Measurements from ENCODE around the gene CCL27. TPM values are rescaled to one million over a fixed set of nuclear protein-coding genes. Genes with fewer than 3 reads are reported as not detected.

The CCL27 gene
- polyA plus RNA-seq, 6 donors from 2014 or later, result not detected

- Mint-ChIP-seq H3K4me3 (no peak overlapping the region), H3K9me3 (no peaks in the 10 kb centered on the region), H3K27ac (peak overlapping the region in 1 of 6 donors; percentile 59), H3K4me1 (peaks cover 0 to 4% (median 0%) of the 10 kb centered on the region in 3 donors), H3K27me3 (peaks cover 9 to 39% (median 28%) of the 10 kb centered on the region in 3 donors), H3K36me3 (no peaks in the 10 kb centered on the region)
- DNase-seq (no peak), ATAC-seq (ENCODE audit: low read depth in 2 of 2) (no peak)
Measured at GRCh38 chr9:34689512-34689911, 27.1 kb upstream of the CCL27 start.

GRCh38 chr9:34689116-34689470 is 26.6 kb upstream of the CCL27 start:
- H3K4me1 Mint-ChIP-seq, result peaks cover 0 to 4% (median 0%) of the 10 kb centered on the region in 3 donors
- no peak overlapping the region for H3K4me3 Mint-ChIP-seq
- no peaks in the 10 kb centered on the region for H3K9me3 Mint-ChIP-seq
- H3K27ac Mint-ChIP-seq, result no peak overlapping the region
- ATAC-seq (ENCODE audit: low read depth in 2 of 2), result no peak
- DNase-seq, result no peak
- no peaks in the 10 kb centered on the region for H3K36me3 Mint-ChIP-seq
- H3K27me3 Mint-ChIP-seq, result peaks cover 9 to 39% (median 28%) of the 10 kb centered on the region in 3 donors

- H3K9me3 Mint-ChIP-seq, result no peaks in the 10 kb centered on the region
- peaks cover 9 to 36% (median 24%) of the 10 kb centered on the region in 3 donors for H3K27me3 Mint-ChIP-seq
- DNase-seq (no peak), ATAC-seq (ENCODE audit: low read depth in 2 of 2) (no peak)
- H3K4me3 Mint-ChIP-seq, result no peak overlapping the region
- H3K4me1 Mint-ChIP-seq, result peaks cover 0 to 4% (median 0%) of the 10 kb centered on the region in 3 donors
- H3K27ac Mint-ChIP-seq, result no peak overlapping the region
- no peaks in the 10 kb centered on the region for H3K36me3 Mint-ChIP-seq
Measured at GRCh38 chr9:34688329-34689115, 26.1 kb upstream of the CCL27 start.

DNA sequence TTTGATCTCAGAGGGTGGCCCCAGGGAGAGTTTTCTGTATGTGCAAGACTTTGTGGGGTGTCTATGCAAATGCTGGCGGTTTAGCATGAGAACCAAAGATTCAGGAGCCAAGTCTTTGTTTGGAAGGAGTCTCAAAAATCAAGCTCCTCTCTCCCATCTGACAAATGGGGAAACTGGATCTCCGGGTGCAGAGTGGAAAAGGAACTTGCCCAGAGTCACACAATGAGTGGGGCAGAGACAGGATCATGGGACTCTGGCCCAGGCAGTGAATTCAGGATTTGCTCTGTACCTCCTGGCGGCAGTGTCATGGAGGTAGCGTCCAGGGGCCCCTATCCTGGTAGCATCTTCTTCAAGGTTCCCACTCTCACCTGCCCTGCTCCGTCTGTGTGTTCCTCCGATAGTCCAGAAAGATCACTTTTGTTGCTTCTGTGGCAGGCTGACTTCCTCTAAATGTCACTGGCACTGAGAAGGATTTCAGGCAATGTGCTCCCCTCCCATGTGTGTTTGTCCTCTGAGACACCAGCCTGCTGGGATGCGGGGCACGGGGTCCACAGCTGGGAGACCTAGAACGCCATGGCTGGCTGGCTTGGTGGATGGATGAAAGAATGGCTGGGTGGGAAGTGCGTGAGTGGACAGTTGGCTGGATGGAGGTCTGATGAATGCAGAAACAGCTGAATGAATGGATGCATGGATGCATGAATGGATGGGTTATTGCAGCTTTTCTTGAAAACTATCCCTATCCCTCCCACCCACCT is 25.0 kb upstream of the CCL27 start:
- Mint-ChIP-seq H3K9me3 (no peaks in the 10 kb centered on the region), H3K27ac (peak overlapping the region in 1 of 6 donors; percentile 78), H3K4me1 (peaks cover 0 to 4% (median 0%) of the 10 kb centered on the region in 3 donors), H3K27me3 (peaks cover 9 to 27% (median 16%) of the 10 kb centered on the region in 3 donors), H3K4me3 (no peak overlapping the region), H3K36me3 (no peaks in the 10 kb centered on the region)
- ATAC-seq (ENCODE audit: low read depth in 2 of 2), result no peak
- DNase-seq, result no peak

DNA sequence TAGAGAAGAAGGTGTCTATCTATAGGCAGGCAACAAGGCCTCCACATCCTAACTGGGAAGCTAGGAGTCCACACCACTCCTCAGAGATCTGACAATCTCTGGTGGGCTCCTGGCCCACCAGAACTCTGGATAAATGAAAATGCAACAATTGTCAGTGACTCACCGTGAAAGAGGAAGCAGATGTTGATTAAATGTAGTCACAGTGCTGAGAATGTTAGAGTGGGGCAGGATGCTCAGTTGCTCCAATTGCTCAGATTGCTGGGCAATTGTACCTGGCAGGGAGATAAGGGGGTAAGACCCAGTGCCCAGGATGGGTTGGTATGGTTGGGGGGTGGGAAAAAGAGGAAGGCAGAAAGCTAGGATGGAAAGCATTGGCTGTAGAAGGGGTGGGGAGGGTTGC is 24.3 kb upstream of the CCL27 start:
- no peaks in the 10 kb centered on the region for H3K9me3 Mint-ChIP-seq
- H3K36me3 Mint-ChIP-seq, result no peaks in the 10 kb centered on the region
- ATAC-seq (ENCODE audit: low read depth in 2 of 2), result no peak
- H3K4me1 Mint-ChIP-seq, result peaks cover 0 to 4% (median 0%) of the 10 kb centered on the region in 3 donors
- H3K27me3 Mint-ChIP-seq, result peaks cover 9 to 27% (median 16%) of the 10 kb centered on the region in 3 donors
- no peak for DNase-seq
- H3K4me3 Mint-ChIP-seq, result no peak overlapping the region
- peak overlapping the region in 1 of 6 donors; percentile 64 for H3K27ac Mint-ChIP-seq

DNA sequence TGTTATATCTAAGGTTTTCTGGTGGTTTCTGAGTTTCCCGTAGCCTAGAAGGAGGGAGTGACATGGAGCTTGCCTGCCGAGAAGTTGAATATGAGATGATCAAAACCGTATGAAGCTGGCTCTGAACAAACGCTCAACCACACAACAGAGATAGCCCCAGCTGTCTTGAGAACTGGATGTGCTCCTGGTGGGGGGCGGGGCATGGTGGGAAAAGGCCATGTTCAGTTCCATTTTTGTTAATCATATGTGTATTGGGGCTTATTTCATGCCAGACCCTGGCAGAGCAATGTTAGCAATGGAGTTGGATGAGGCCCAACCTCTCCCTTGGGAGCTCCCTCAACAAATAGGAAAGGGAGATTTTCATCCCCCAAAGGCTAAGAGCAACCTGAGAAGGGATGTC is 23.8 kb upstream of the CCL27 start:
- no peaks in the 10 kb centered on the region for H3K9me3 Mint-ChIP-seq
- DNase-seq (no peak), ATAC-seq (ENCODE audit: low read depth in 2 of 2) (no peak)
- H3K27ac Mint-ChIP-seq, result peak overlapping the region in 1 of 6 donors; percentile 15
- peaks cover 0 to 4% (median 0%) of the 10 kb centered on the region in 3 donors for H3K4me1 Mint-ChIP-seq
- H3K4me3 Mint-ChIP-seq, result no peak overlapping the region
- H3K36me3 Mint-ChIP-seq, result no peaks in the 10 kb centered on the region
- peaks cover 9 to 27% (median 16%) of the 10 kb centered on the region in 3 donors for H3K27me3 Mint-ChIP-seq

DNA sequence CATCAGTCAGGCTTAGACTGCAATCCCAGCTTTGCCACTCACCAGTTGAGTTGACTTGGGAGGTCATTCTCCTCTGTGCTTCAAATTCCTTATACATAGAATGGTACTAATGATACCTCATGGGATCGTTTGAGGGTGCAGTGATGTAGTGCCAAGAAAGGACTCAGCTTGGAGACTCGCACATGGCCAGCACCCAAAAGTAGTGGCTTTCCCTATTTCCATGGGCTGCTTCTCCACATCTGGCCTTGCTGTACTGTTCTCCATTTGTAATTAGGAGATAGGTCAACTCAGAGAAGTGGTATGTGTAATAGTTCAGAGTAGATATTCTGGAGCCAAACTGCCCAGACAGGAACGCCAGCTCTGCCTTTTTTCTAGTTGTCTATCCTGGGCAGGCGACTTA is 23.1 kb upstream of the CCL27 start:
- no peak overlapping the region for H3K27ac Mint-ChIP-seq
- no peak for DNase-seq
- no peaks in the 10 kb centered on the region for H3K9me3 Mint-ChIP-seq
- H3K27me3 Mint-ChIP-seq, result peaks cover 9 to 27% (median 16%) of the 10 kb centered on the region in 3 donors
- peaks cover 0 to 4% (median 0%) of the 10 kb centered on the region in 3 donors for H3K4me1 Mint-ChIP-seq
- H3K36me3 Mint-ChIP-seq, result no peaks in the 10 kb centered on the region
- ATAC-seq (ENCODE audit: low read depth in 2 of 2), result no peak
- no peak overlapping the region for H3K4me3 Mint-ChIP-seq

DNA sequence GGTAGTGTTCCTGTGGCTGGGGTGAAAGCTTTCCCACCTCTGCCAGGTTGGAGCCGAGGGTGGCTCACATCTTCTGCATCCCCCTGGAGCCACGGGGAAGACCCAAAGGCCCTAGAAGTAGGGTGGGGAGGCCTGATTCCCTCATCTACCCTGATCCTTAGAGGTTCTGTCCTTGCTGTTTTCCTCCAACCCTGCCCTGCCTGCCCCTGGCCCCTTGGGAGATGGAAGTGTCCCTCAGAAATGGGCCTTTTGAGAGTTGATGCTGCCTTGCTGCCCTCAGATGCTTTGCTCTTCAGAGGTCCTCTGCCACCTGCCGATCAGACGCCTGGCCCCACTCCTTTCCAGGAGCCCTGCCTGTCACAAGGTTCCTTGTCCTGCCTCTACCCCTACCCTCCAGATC is 22.4 kb upstream of the CCL27 start:
- Mint-ChIP-seq H3K36me3 (no peaks in the 10 kb centered on the region), H3K9me3 (no peaks in the 10 kb centered on the region), H3K27ac (peak overlapping the region in 1 of 6 donors; percentile 61), H3K27me3 (peaks cover 8 to 21% (median 12%) of the 10 kb centered on the region in 3 donors), H3K4me3 (no peak overlapping the region), H3K4me1 (peaks cover 0 to 4% (median 0%) of the 10 kb centered on the region in 3 donors)
- ATAC-seq (ENCODE audit: low read depth in 2 of 2) (no peak), DNase-seq (no peak)

- DNase-seq (no peak), ATAC-seq (ENCODE audit: low read depth in 2 of 2) (no peak)
- Mint-ChIP-seq H3K27ac (no peak overlapping the region), H3K9me3 (no peaks in the 10 kb centered on the region), H3K4me1 (peaks cover 0 to 4% (median 0%) of the 10 kb centered on the region in 3 donors), H3K27me3 (peaks cover 5 to 15% (median 7%) of the 10 kb centered on the region in 3 donors), H3K4me3 (no peak overlapping the region), H3K36me3 (no peaks in the 10 kb centered on the region)
Measured at GRCh38 chr9:34684145-34684544, 21.7 kb upstream of the CCL27 start.

- H3K4me3 Mint-ChIP-seq, result peak overlapping the region in 1 of 8 donors; percentile 9
- DNase-seq (no peak), ATAC-seq (ENCODE audit: low read depth in 2 of 2) (no peak)
- peaks cover 0 to 4% (median 0%) of the 10 kb centered on the region in 3 donors for H3K4me1 Mint-ChIP-seq
- no peaks in the 10 kb centered on the region for H3K36me3 Mint-ChIP-seq
- H3K27me3 Mint-ChIP-seq, result no peaks in the 10 kb centered on the region
- no peak overlapping the region for H3K27ac Mint-ChIP-seq
- H3K9me3 Mint-ChIP-seq, result peaks cover 0 to 4% (median 0%) of the 10 kb centered on the region in 7 donors
Measured at GRCh38 chr9:34675869-34676268, 13.4 kb upstream of the CCL27 start.

- Mint-ChIP-seq H3K36me3 (peaks cover 0 to 5% of the 10 kb centered on the region in 2 donors), H3K9me3 (peaks cover 0 to 9% (median 4%) of the 10 kb centered on the region in 7 donors), H3K27ac (peak overlapping the region in 2 of 6 donors; percentile 7 to 10), H3K4me3 (no peak overlapping the region), H3K27me3 (no peaks in the 10 kb centered on the region), H3K4me1 (peaks cover 0 to 4% (median 0%) of the 10 kb centered on the region in 3 donors)
- peak; percentile 20 for DNase-seq
- ATAC-seq (ENCODE audit: low read depth in 2 of 2), result peak; percentile 42 to 55
Measured at GRCh38 chr9:34675048-34675714, 12.7 kb upstream of the CCL27 start.

DNA sequence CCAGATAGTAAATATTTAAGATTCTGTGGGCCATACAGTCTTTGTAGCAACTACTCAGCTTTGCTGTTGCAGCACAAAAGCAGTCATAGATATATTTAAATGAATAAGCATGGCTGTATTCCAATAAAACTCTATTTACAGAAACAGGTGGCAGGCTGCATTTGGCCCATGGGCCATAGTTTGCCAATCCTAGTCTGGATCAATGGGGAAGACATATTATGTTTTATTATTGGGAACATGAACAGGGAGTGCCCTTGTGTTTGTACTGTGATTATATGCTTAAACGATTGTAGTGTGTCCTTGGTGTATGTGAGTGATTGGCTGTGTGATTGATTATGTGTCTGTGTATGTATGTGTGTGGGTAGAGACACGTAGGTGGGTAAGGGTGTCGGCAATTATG is 12.0 kb upstream of the CCL27 start:
- H3K9me3 Mint-ChIP-seq, result peaks cover 3 to 16% (median 9%) of the 10 kb centered on the region in 7 donors
- H3K27ac Mint-ChIP-seq, result peak overlapping the region in 1 of 6 donors; percentile 13
- no peak overlapping the region for H3K4me3 Mint-ChIP-seq
- H3K27me3 Mint-ChIP-seq, result no peaks in the 10 kb centered on the region
- peaks cover 3 to 9% of the 10 kb centered on the region in 2 donors for H3K36me3 Mint-ChIP-seq
- H3K4me1 Mint-ChIP-seq, result peaks cover 0 to 4% (median 0%) of the 10 kb centered on the region in 3 donors
- no peak for ATAC-seq (ENCODE audit: low read depth in 2 of 2)
- no peak for DNase-seq

- DNase-seq (no peak), ATAC-seq (ENCODE audit: low read depth in 2 of 2) (no peak)
- H3K27me3 Mint-ChIP-seq, result no peaks in the 10 kb centered on the region
- peaks cover 0 to 7% (median 6%) of the 10 kb centered on the region in 3 donors for H3K4me1 Mint-ChIP-seq
- H3K27ac Mint-ChIP-seq, result no peak overlapping the region
- H3K4me3 Mint-ChIP-seq, result no peak overlapping the region
- H3K9me3 Mint-ChIP-seq, result peaks cover 9 to 21% (median 14%) of the 10 kb centered on the region in 7 donors
- H3K36me3 Mint-ChIP-seq, result peaks cover 10 to 13% of the 10 kb centered on the region in 2 donors
Measured at GRCh38 chr9:34671307-34671706, 8.8 kb upstream of the CCL27 start.

Data from naive B cell (primary cell).